Measurements from ENCODE around the gene ZNF429. TPM values are rescaled to one million over a fixed set of nuclear protein-coding genes. Genes with fewer than 3 reads are reported as not detected.
"Not testable (repeated sequence)": the region's sequence is repeated elsewhere in the genome, so short reads cannot be mapped to it uniquely, and the experiment has no call there.

The ZNF429 gene
- total and polyA plus RNA-seq, 2 donors from 2014 or later = 8.3 to 21.3 TPM

DNA sequence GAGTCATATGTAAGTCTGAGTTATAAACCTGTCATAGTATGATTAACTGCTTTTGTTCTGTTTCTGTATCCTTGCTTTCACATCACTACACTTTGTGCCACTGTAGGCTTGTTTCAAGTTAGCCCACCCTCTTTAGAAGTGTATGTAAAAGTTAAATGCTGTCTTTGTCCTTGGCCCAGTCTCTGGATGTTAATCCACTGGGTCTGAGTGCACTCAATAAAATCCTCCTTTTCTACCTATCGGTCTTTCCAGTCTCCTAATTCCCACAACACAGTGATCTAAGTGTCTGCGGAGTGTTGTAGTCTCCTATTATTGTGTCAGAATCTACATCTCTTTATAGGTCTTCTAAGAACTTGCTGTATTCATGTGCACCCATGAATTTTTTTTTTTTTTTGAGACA is 14.1 kb downstream of the ZNF429 start:
- Histone ChIP-seq H3K9me3 (ENCODE audit: control insufficient read depth in 2 of 3, insufficient read depth in 1 of 3, low read length in 3 of 3) (peaks cover 4 to 10% (median 7%) of the 10 kb centered on the region in 3 donors), H3K9ac (ENCODE audit: low read length in 3 of 3) (no peak overlapping the region), H3K36me3 (ENCODE audit: control insufficient read depth in 2 of 3, insufficient read depth in 3 of 3, low read length in 3 of 3) (peaks cover 8 to 10% (median 9%) of the 10 kb centered on the region in 3 donors), H3K4me1 (ENCODE audit: control insufficient read depth in 2 of 3, insufficient read depth in 2 of 3, low read depth in 1 of 3, low read length in 3 of 3) (no peaks in the 10 kb centered on the region), H3K4me3 (ENCODE audit: low read length in 3 of 3) (peak overlapping the region in 1 of 3 donors; percentile 12), H3K27me3 (ENCODE audit: control insufficient read depth, insufficient read depth, low read length) (no peaks in the 10 kb centered on the region), H3K27ac (ENCODE audit: low read depth in 2 of 2, low read length in 2 of 2) (no peak overlapping the region)
- FAIRE-seq = no peak
- DNase-seq = no peak
- intact Hi-C loops (cut with DNase I) = no loop called here
- no peak for TF ChIP-seq CTCF (IDR thresholded peaks at IDR 0.05; ENCODE audit: borderline replicate concordance, extremely low read depth, insufficient read depth)

- TF ChIP-seq CTCF (IDR thresholded peaks at IDR 0.05; ENCODE audit: borderline replicate concordance, extremely low read depth, insufficient read depth) = no peak
Measured at GRCh38 chr19:21532904-21533303, 27.5 kb downstream of the ZNF429 start.

GRCh38 chr19:21536741-21537290 is 31.4 kb downstream of the ZNF429 start:
- FAIRE-seq; H3K9ac ChIP-seq (ENCODE audit: low read length in 3 of 3); intact Hi-C loops (cut with DNase I); H3K27me3 ChIP-seq (ENCODE audit: control insufficient read depth, insufficient read depth, low read length); H3K4me1 ChIP-seq (ENCODE audit: control insufficient read depth in 2 of 3, insufficient read depth in 2 of 3, low read depth in 1 of 3, low read length in 3 of 3); H3K27ac ChIP-seq (ENCODE audit: low read depth in 2 of 2, low read length in 2 of 2); H3K4me3 ChIP-seq (ENCODE audit: low read length in 3 of 3); DNase-seq: not testable (repeated sequence)
- H3K36me3 ChIP-seq (ENCODE audit: control insufficient read depth in 2 of 3, insufficient read depth in 3 of 3, low read length in 3 of 3) = peaks cover 14 to 24% (median 17%) of the 10 kb centered on the region in 3 donors
- peaks cover 4 to 31% (median 17%) of the 10 kb centered on the region in 3 donors for H3K9me3 ChIP-seq (ENCODE audit: control insufficient read depth in 2 of 3, insufficient read depth in 1 of 3, low read length in 3 of 3)

More at GRCh38 chr19:21532904-21533303, 27.5 kb downstream of the ZNF429 start:
- H3K9ac ChIP-seq (ENCODE audit: low read length in 3 of 3) = no peak overlapping the region
- peaks cover 14 to 34% (median 18%) of the 10 kb centered on the region in 3 donors for H3K36me3 ChIP-seq (ENCODE audit: control insufficient read depth in 2 of 3, insufficient read depth in 3 of 3, low read length in 3 of 3)
- DNase-seq (no peak), FAIRE-seq (no peak)
- intact Hi-C loops (cut with DNase I) = no loop called here
- H3K27ac ChIP-seq (ENCODE audit: low read depth in 2 of 2, low read length in 2 of 2) = no peak overlapping the region
- no peaks in the 10 kb centered on the region for H3K4me1 ChIP-seq (ENCODE audit: control insufficient read depth in 2 of 3, insufficient read depth in 2 of 3, low read depth in 1 of 3, low read length in 3 of 3)
- no peak overlapping the region for H3K4me3 ChIP-seq (ENCODE audit: low read length in 3 of 3)
- H3K27me3 ChIP-seq (ENCODE audit: control insufficient read depth, insufficient read depth, low read length) = no peaks in the 10 kb centered on the region
- H3K9me3 ChIP-seq (ENCODE audit: control insufficient read depth in 2 of 3, insufficient read depth in 1 of 3, low read length in 3 of 3) = peaks cover 4 to 27% (median 17%) of the 10 kb centered on the region in 3 donors

DNA sequence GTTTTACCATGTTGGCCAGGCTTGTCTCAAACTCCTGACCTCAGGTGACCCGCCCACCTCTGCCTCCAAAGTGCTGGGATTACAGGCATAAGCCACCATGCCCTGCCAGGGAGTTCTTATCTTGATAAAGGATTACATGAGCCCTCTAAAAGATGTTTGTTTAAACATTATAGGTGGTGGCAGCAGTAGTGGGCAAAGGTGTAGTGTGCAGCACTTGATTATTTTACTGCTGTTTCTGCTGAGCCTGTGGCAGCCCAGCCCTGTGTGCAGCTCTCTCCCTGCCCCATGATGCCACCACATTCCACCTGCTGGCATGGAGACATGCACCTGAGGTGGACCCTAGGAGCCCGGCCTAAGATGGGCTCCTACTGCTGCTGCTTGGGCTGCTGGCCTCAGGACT is 54.0 kb downstream of the ZNF429 start:
- no peaks in the 10 kb centered on the region for H3K27me3 ChIP-seq (ENCODE audit: control insufficient read depth, insufficient read depth, low read length)
- peaks cover 0 to 6% (median 0%) of the 10 kb centered on the region in 3 donors for H3K9me3 ChIP-seq (ENCODE audit: control insufficient read depth in 2 of 3, insufficient read depth in 1 of 3, low read length in 3 of 3)
- no peak overlapping the region for H3K4me3 ChIP-seq (ENCODE audit: low read length in 3 of 3)
- FAIRE-seq (no peak), DNase-seq (no peak)
- H3K27ac ChIP-seq (ENCODE audit: low read depth in 2 of 2, low read length in 2 of 2) = no peak overlapping the region
- intact Hi-C loops (cut with DNase I) = no loop called here
- no peak for TF ChIP-seq CTCF (IDR thresholded peaks at IDR 0.05; ENCODE audit: borderline replicate concordance, extremely low read depth, insufficient read depth)
- no peak overlapping the region for H3K9ac ChIP-seq (ENCODE audit: low read length in 3 of 3)
- no peaks in the 10 kb centered on the region for H3K4me1 ChIP-seq (ENCODE audit: control insufficient read depth in 2 of 3, insufficient read depth in 2 of 3, low read depth in 1 of 3, low read length in 3 of 3)
- peaks cover 0 to 6% (median 0%) of the 10 kb centered on the region in 3 donors for H3K36me3 ChIP-seq (ENCODE audit: control insufficient read depth in 2 of 3, insufficient read depth in 3 of 3, low read length in 3 of 3)

Measured in kidney (tissue), 14 donors.